Measurements from ENCODE around the gene RGS19. TPM values are rescaled to one million over a fixed set of nuclear protein-coding genes. Genes with fewer than 3 reads are reported as not detected.
A peak's percentile ranks its signal among the peaks of the same experiment; 100 is the strongest.

RGS19 gene
- total and polyA plus RNA-seq, 11 donors, result 3.2 to 25.6 (median 5.3) TPM

DNA sequence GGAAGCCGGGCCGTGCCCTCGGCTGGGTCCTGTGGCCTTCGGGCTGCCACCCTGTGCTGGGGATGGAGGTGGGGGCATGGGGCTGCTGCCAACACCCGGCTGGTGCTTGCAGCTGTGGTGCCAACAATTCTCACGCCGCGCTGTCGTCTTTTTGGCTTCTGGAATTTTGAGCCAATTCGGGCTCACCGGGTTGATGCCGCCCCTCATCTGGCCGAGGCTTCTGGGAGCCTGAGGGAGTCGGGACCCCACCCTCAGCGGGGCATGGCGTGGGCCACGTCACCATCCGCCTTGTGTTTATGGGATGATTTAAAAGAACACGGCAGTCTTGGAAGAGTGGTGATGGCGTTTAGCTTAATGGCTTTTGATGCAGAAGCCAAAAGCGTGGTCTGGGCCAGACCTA lies 36.7 kb upstream of the RGS19 start:
- no peak for TF ChIP-seq POLR2A (IDR thresholded peaks at IDR 0.05)
- TF ChIP-seq, protein P1, sequence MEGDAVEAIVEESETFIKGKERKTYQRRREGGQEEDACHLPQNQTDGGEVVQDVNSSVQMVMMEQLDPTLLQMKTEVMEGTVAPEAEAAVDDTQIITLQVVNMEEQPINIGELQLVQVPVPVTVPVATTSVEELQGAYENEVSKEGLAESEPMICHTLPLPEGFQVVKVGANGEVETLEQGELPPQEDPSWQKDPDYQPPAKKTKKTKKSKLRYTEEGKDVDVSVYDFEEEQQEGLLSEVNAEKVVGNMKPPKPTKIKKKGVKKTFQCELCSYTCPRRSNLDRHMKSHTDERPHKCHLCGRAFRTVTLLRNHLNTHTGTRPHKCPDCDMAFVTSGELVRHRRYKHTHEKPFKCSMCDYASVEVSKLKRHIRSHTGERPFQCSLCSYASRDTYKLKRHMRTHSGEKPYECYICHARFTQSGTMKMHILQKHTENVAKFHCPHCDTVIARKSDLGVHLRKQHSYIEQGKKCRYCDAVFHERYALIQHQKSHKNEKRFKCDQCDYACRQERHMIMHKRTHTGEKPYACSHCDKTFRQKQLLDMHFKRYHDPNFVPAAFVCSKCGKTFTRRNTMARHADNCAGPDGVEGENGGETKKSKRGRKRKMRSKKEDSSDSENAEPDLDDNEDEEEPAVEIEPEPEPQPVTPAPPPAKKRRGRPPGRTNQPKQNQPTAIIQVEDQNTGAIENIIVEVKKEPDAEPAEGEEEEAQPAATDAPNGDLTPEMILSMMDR (IDR thresholded peaks at IDR 0.05), result no peak
- no peak for ATAC-seq
- Histone ChIP-seq H3K27me3 (peaks cover 0 to 5% (median 3%) of the 10 kb centered on the region in 9 donors), H3K9me3 (no peaks in the 10 kb centered on the region), H3K36me3 (no peaks in the 10 kb centered on the region), H3K4me3 (no peak overlapping the region), H3K27ac (no peak overlapping the region), H3K4me1 (peaks cover 0 to 9% (median 0%) of the 10 kb centered on the region in 12 donors)
- intact Hi-C loops (cut with DNase I), result loop anchor here in 3 of 10 donors (10.0 kb wide), 1 partner anchor 81 kb away; the partner anchor contains the start of gene C20orf204 (in 3 of the 3)
- DNase-seq, result peak in 2 of 5 donors; percentile 12 to 13
- WGBS, 4 donors, result 82 to 88% (median 88%) methylated on average over 21 of the region's 21 CpGs

DNA sequence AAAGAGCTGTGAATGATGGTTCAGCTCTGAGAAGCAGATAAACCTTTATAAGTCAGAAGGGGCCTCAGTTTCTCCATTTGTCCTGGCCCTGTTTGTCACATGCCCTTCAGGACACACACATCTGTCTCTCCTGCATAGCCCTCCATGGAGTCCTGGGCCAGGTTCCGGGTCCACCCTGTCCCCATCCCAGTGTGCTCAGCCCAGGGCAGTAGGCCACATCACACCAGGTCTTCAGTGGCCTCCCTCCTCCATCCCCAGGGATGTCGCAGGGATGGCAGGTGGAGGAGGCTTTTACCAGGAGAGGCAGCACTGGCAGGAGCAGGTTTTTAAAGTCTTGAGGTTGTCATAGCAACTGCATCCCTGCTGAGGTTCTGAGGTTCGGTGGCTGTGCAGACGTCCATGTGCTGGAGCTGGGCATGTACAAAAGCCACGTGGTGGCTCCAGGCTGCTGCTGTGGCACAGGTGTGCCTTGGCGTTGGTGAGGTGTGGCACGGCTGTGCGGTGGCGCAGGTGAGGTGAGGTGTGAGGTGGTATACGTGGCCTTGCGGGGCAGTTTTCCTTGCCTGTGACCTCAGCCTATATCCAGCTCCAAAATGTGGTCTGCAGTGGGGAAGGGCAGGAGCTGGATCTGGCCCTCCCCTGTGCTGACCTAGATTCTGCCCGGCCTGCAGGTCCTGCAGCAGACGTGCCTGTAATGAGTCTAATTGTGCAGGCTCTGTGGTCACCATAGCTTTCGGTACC lies 36.0 kb upstream of the RGS19 start:
- Histone ChIP-seq H3K4me3 (no peak overlapping the region), H3K27me3 (no peaks in the 10 kb centered on the region), H3K27ac (no peak overlapping the region), H3K4me1 (peaks cover 0 to 4% (median 0%) of the 10 kb centered on the region in 12 donors), H3K36me3 (no peaks in the 10 kb centered on the region), H3K9me3 (no peaks in the 10 kb centered on the region)
- ATAC-seq (no peak), DNase-seq (peak in 2 of 5 donors; percentile 11 to 13)
- 72 to 77% (median 73%) methylated on average over 13 to 14 of the region's 14 CpGs for WGBS, 4 donors
- intact Hi-C loops (cut with DNase I), result loop anchor here in 3 of 10 donors (10.0 kb wide), 1 partner anchor 81 kb away; the partner anchor contains the start of gene C20orf204 (in 3 of the 3)
- TF ChIP-seq, protein P1 (IDR thresholded peaks at IDR 0.05), result no peak
- no peak for TF ChIP-seq POLR2A (IDR thresholded peaks at IDR 0.05)

GRCh38 chr20:64114356-64114971 lies 35.1 kb upstream of the RGS19 start:
- Histone ChIP-seq H3K36me3 (no peaks in the 10 kb centered on the region), H3K27me3 (no peaks in the 10 kb centered on the region), H3K27ac (no peak overlapping the region), H3K4me1 (no peaks in the 10 kb centered on the region), H3K9me3 (no peaks in the 10 kb centered on the region), H3K4me3 (no peak overlapping the region)
- no peak for TF ChIP-seq POLR2A (IDR thresholded peaks at IDR 0.05)
- TF ChIP-seq, protein P1 (IDR thresholded peaks at IDR 0.05), result no peak
- peak in 1 of 5 donors; percentile 12 for DNase-seq
- WGBS, 4 donors, result 71 to 82% (median 74%) methylated on average over 14 of the region's 14 CpGs
- no peak for ATAC-seq
- intact Hi-C loops (cut with DNase I), result loop anchor here in 3 of 10 donors (10.0 kb wide), 1 partner anchor 80 kb away; the partner anchor contains the start of gene C20orf204 (in 3 of the 3)

DNA sequence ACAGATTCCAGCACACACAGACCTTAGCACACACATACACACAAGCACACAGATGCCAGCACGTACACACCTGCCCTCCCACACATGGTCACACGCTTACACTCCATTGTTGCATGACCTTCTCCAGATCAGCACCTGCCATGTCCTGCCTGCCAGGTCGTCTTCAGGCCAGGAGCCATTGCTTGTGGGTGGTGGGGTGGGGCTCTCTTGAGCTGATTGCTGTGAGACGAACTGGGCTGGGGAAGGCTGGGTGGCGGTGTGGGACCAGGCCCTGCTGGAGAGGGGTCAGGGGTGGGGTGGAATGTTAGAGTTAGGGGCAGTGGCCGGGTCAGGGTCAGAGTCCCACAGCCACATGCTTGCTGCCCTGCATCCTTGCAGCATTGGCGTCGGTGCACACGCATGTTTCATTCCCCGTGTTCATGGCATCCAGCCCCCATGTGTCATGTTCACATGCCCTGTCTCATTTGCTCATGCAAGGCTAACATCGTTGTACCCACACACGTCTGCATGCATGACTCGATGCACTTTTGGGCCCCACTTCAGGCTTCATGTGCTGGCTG lies 34.6 kb upstream of the RGS19 start:
- Histone ChIP-seq H3K4me3 (no peak overlapping the region), H3K27ac (no peak overlapping the region), H3K27me3 (no peaks in the 10 kb centered on the region), H3K9me3 (no peaks in the 10 kb centered on the region), H3K4me1 (no peaks in the 10 kb centered on the region), H3K36me3 (no peaks in the 10 kb centered on the region)
- 78 to 88% (median 80%) methylated on average over 12 to 13 of the region's 13 CpGs for WGBS, 4 donors
- DNase-seq (peak in 2 of 5 donors; percentile 13 to 14), ATAC-seq (no peak)
- intact Hi-C loops (cut with DNase I), result loop anchor here in 3 of 10 donors (10.0 kb wide), 1 partner anchor 79 kb away; the partner anchor contains the start of gene C20orf204 (in 3 of the 3)
- no peak for TF ChIP-seq POLR2A (IDR thresholded peaks at IDR 0.05)
- TF ChIP-seq, protein P1 (IDR thresholded peaks at IDR 0.05), result no peak

Data from heart left ventricle (tissue), 16 donors.